UCSD-AML1 (cell line): Measurements from ENCODE around the gene FLG2.

ENCODE experiments used
- DNase-seq: peaks from one replicate; lab custom pipeline; 2025; ENCODE audit not compliant: unreplicated experiment; lab: John Stamatoyannopoulos, UW

Gene FLG2

GRCh38 chr1:152359906-152360305, at the start of gene FLG2:
FLG2 (minus strand) TSS chr1:152360006; CDS start chr1:152358884, 1,122 bp downstream.
- no peak for DNase-seq

GRCh38 chr1:152408664-152409063, 48.9 kb upstream of the FLG2 start:
- no peak for DNase-seq

- no peak for DNase-seq
These were observed 39.2 kb upstream of the FLG2 start for GRCh38 chr1:152398812-152399698.

GRCh38 chr1:152397474-152397873, 37.7 kb upstream of the FLG2 start:
- no peak for DNase-seq

- no peak for DNase-seq
These were observed 34.3 kb upstream of the FLG2 start for GRCh38 chr1:152394151-152394550.

GRCh38 chr1:152392909-152393308, 33.1 kb upstream of the FLG2 start:
- DNase-seq: no peak

GRCh38 chr1:152388889-152389288, 29.1 kb upstream of the FLG2 start:
- no peak for DNase-seq

GRCh38 chr1:152386940-152387339, 27.1 kb upstream of the FLG2 start:
- DNase-seq: no peak

- no peak for DNase-seq
These were observed 21.1 kb upstream of the FLG2 start for GRCh38 chr1:152380932-152381331.

- DNase-seq: no peak
These were observed 14.6 kb upstream of the FLG2 start for GRCh38 chr1:152374451-152374850.

GRCh38 chr1:152372672-152373071, 12.9 kb upstream of the FLG2 start:
- DNase-seq: no peak

- DNase-seq: no peak
These were observed 7.6 kb upstream of the FLG2 start for GRCh38 chr1:152367436-152367835.

GRCh38 chr1:152356736-152357135, 3.1 kb downstream of the FLG2 start:
- no peak for DNase-seq

GRCh38 chr1:152349611-152350010, 10.2 kb downstream of the FLG2 start:
- DNase-seq: no peak

GRCh38 chr1:152348447-152348846, 11.4 kb downstream of the FLG2 start:
- DNase-seq: no peak

GRCh38 chr1:152347116-152347728, 12.6 kb downstream of the FLG2 start:
- DNase-seq: no peak

GRCh38 chr1:152344438-152344837, 15.4 kb downstream of the FLG2 start:
- DNase-seq: no peak

- DNase-seq: no peak
These were observed 16.8 kb downstream of the FLG2 start for GRCh38 chr1:152343006-152343405.

- DNase-seq: no peak
These were observed 24.4 kb downstream of the FLG2 start for GRCh38 chr1:152335399-152335798.

GRCh38 chr1:152328801-152329391, 30.9 kb downstream of the FLG2 start:
- no peak for DNase-seq

GRCh38 chr1:152325111-152325510, 34.7 kb downstream of the FLG2 start, which contains the start of gene FLG:
FLG (minus strand) TSS chr1:152325239; CDS start chr1:152315456, 9,783 bp downstream.
- no peak for DNase-seq

GRCh38 chr1:152313970-152314369, 45.8 kb downstream of the FLG2 start:
- no peak for DNase-seq
